HL-60/S4 (cell line): ENCODE data around the gene ATXN2.

Source experiments
- in situ Hi-C: fragments of 300-500 bp; cut with MboI; formaldehyde crosslinking; loops from 2 replicates; pipeline ENCODE4 v1.14.3; 2022; ENCODE audit warnings: low sequenced_read_pairs

Gene ATXN2

GRCh38 chr12:111407377-111408115 is 191.6 kb downstream of the ATXN2 start:
- in situ Hi-C loops, result no loop called here

- in situ Hi-C loops, result no loop called here
Measured at GRCh38 chr12:111406474-111407376, 192.4 kb downstream of the ATXN2 start.

- in situ Hi-C loops, result no loop called here
Measured at GRCh38 chr12:111405859-111406473, 193.1 kb downstream of the ATXN2 start, which contains the start of gene SH2B3. TSS of gene SH2B3 (plus strand) at chr12:111405923. CDS start at chr12:111418146, 12,223 bp downstream.

- in situ Hi-C loops, result no loop called here
Measured at GRCh38 chr12:111405149-111405858, 193.8 kb downstream of the ATXN2 start.

GRCh38 chr12:111404362-111405148 is 194.6 kb downstream of the ATXN2 start:
- in situ Hi-C loops, result loop anchor here (5.0 kb wide), 1 partner anchor 43 kb away; no protein-coding TSS in a partner anchor

- in situ Hi-C loops, result loop anchor here (5.0 kb wide), 1 partner anchor 45 kb away; no protein-coding TSS in a partner anchor
Measured at GRCh38 chr12:111402490-111402824, 196.7 kb downstream of the ATXN2 start.
